GM19025 (cell line): ENCODE measurements around the gene PSME4.
"Not testable (repeated sequence)": the region's sequence is repeated elsewhere in the genome, so short reads cannot be mapped to it uniquely, and the experiment has no call there.

ENCODE experiments used
- ATAC-seq: cut with Tn5 transposase; IDR thresholded peaks from one replicate; pipeline ENCODE4 v1.9.1; 2021; ENCODE audit warnings: mild to moderate bottlenecking, low read depth, moderate library complexity; ENCODE audit not compliant: unreplicated experiment

The PSME4 gene

GRCh38 chr2:53852532-53852931 lies 118.3 kb downstream of the PSME4 start:
- ATAC-seq = no peak

- not testable (repeated sequence) for ATAC-seq
Observed at GRCh38 chr2:53851052-53851757, 119.6 kb downstream of the PSME4 start.

- ATAC-seq = no peak
Observed at GRCh38 chr2:53848062-53848461, 122.7 kb downstream of the PSME4 start.

- ATAC-seq = no peak
Observed at GRCh38 chr2:53843595-53843994, 127.2 kb downstream of the PSME4 start.

GRCh38 chr2:53842891-53843290 lies 127.9 kb downstream of the PSME4 start:
- ATAC-seq = no peak

GRCh38 chr2:53841651-53842050 lies 129.1 kb downstream of the PSME4 start:
- not testable (repeated sequence) for ATAC-seq

GRCh38 chr2:53840580-53840979 lies 130.2 kb downstream of the PSME4 start:
- ATAC-seq = no peak

- not testable (repeated sequence) for ATAC-seq
Observed at GRCh38 chr2:53829980-53830290, 140.9 kb downstream of the PSME4 start.

- ATAC-seq = no peak
Observed at GRCh38 chr2:53829273-53829979, 141.4 kb downstream of the PSME4 start.

- ATAC-seq = no peak
Observed at GRCh38 chr2:53828331-53828730, 142.5 kb downstream of the PSME4 start.

- ATAC-seq = no peak
Observed at GRCh38 chr2:53827398-53828175, 143.2 kb downstream of the PSME4 start.

- ATAC-seq = no peak
Observed at GRCh38 chr2:53826587-53827397, 144.0 kb downstream of the PSME4 start.

- ATAC-seq = no peak
Observed at GRCh38 chr2:53826030-53826410, 144.8 kb downstream of the PSME4 start.

- ATAC-seq = not testable (repeated sequence)
Observed at GRCh38 chr2:53823639-53824038, 147.2 kb downstream of the PSME4 start.

- no peak for ATAC-seq
Observed at GRCh38 chr2:53821810-53822209, 149.0 kb downstream of the PSME4 start.

GRCh38 chr2:53820711-53821110 lies 150.1 kb downstream of the PSME4 start:
- ATAC-seq = no peak

GRCh38 chr2:53820048-53820447 lies 150.7 kb downstream of the PSME4 start:
- ATAC-seq = no peak

- ATAC-seq = no peak
Observed at GRCh38 chr2:53819634-53820033, 151.2 kb downstream of the PSME4 start.

- no peak for ATAC-seq
Observed at GRCh38 chr2:53818854-53819435, 151.8 kb downstream of the PSME4 start.
